ENCODE results near the gene CXCL11.

The CXCL11 gene

GRCh38 chr4:76036855-76037254 lies 985 bp upstream of the CXCL11 start:
- TF ChIP-seq CTCF (IDR thresholded peaks at IDR 0.05) (no peak), ZFX (IDR thresholded peaks at IDR 0.05; ENCODE audit: borderline replicate concordance) (no peak)
- no peak overlapping the region for H3K27ac ChIP-seq

GRCh38 chr4:76035141-76035540 lies 729 bp downstream of the CXCL11 start:
- no peak overlapping the region for H3K27ac ChIP-seq

GRCh38 chr4:76029300-76029699 lies 6.6 kb downstream of the CXCL11 start:
- TF ChIP-seq ZFX (IDR thresholded peaks at IDR 0.05; ENCODE audit: borderline replicate concordance): no peak
- no peak for TF ChIP-seq CTCF (IDR thresholded peaks at IDR 0.05)
- no peak overlapping the region for H3K27ac ChIP-seq

More at GRCh38 chr4:76035141-76035540, 729 bp downstream of the CXCL11 start:
- no peak for TF ChIP-seq CTCF (IDR thresholded peaks at IDR 0.05)
- TF ChIP-seq ZFX (IDR thresholded peaks at IDR 0.05; ENCODE audit: borderline replicate concordance): no peak

- no peak for TF ChIP-seq ZFX (IDR thresholded peaks at IDR 0.05; ENCODE audit: borderline replicate concordance)
- no peak for TF ChIP-seq CTCF (IDR thresholded peaks at IDR 0.05)
- H3K27ac ChIP-seq: no peak overlapping the region
Observed at GRCh38 chr4:76028350-76028765, 7.5 kb downstream of the CXCL11 start.

GRCh38 chr4:76024065-76024464 lies 11.8 kb downstream of the CXCL11 start:
- TF ChIP-seq ZFX (IDR thresholded peaks at IDR 0.05; ENCODE audit: borderline replicate concordance) (no peak), CTCF (IDR thresholded peaks at IDR 0.05) (no peak)
- no peak overlapping the region for H3K27ac ChIP-seq

- no peak within 1 kb of the TSS for H3K27ac ChIP-seq
- TF ChIP-seq CTCF (IDR thresholded peaks at IDR 0.05) (no peak), ZFX (IDR thresholded peaks at IDR 0.05; ENCODE audit: borderline replicate concordance) (no peak)
Observed at GRCh38 chr4:76023389-76023788, 12.5 kb downstream of the CXCL11 start, which contains the start of gene CXCL10. Gene CXCL10 (minus strand): TSS chr4:76023497. CDS start chr4:76023431, 66 bp downstream.

- TF ChIP-seq ZFX (IDR thresholded peaks at IDR 0.05; ENCODE audit: borderline replicate concordance): no peak
- TF ChIP-seq CTCF (IDR thresholded peaks at IDR 0.05): no peak
- H3K27ac ChIP-seq: no peak overlapping the region
Observed at GRCh38 chr4:76022677-76023076, 13.2 kb downstream of the CXCL11 start.
